Islet precursor cell (in vitro differentiated cells): ENCODE measurements around the gene BANF2.

Source experiments
- DNase-seq: peaks from one replicate; pipeline ENCODE4 v3.0.0-alpha.2; 2018

BANF2 gene

GRCh38 chr20:17664025-17664633 lies 35.6 kb upstream of the BANF2 start:
- DNase-seq = no peak

GRCh38 chr20:17665756-17666155 lies 34.0 kb upstream of the BANF2 start:
- no peak for DNase-seq

GRCh38 chr20:17666481-17666880 lies 33.3 kb upstream of the BANF2 start:
- DNase-seq = no peak

GRCh38 chr20:17667445-17667844 lies 32.3 kb upstream of the BANF2 start:
- no peak for DNase-seq

GRCh38 chr20:17668432-17668831 lies 31.3 kb upstream of the BANF2 start:
- no peak for DNase-seq

GRCh38 chr20:17669306-17669931 lies 30.3 kb upstream of the BANF2 start:
- no peak for DNase-seq

- no peak for DNase-seq
Observed at GRCh38 chr20:17671011-17671410, 28.8 kb upstream of the BANF2 start.

- no peak for DNase-seq
Observed at GRCh38 chr20:17671565-17671964, 28.2 kb upstream of the BANF2 start.

- DNase-seq = no peak
Observed at GRCh38 chr20:17673084-17673483, 26.7 kb upstream of the BANF2 start.

GRCh38 chr20:17674722-17675518 lies 24.8 kb upstream of the BANF2 start:
- no peak for DNase-seq

GRCh38 chr20:17675519-17676377 lies 24.0 kb upstream of the BANF2 start:
- no peak for DNase-seq

GRCh38 chr20:17676378-17676759 lies 23.4 kb upstream of the BANF2 start:
- no peak for DNase-seq

- no peak for DNase-seq
Observed at GRCh38 chr20:17676942-17677341, 22.8 kb upstream of the BANF2 start.

- no peak for DNase-seq
Observed at GRCh38 chr20:17678295-17678694, 21.5 kb upstream of the BANF2 start.

- no peak for DNase-seq
Observed at GRCh38 chr20:17678886-17679285, 20.9 kb upstream of the BANF2 start.

GRCh38 chr20:17679941-17680835 lies 19.6 kb upstream of the BANF2 start:
- DNase-seq = peak; percentile 83

- DNase-seq = peak; percentile 86
Observed at GRCh38 chr20:17680836-17681725, 18.7 kb upstream of the BANF2 start.

- no peak for DNase-seq
Observed at GRCh38 chr20:17681726-17682102, 18.1 kb upstream of the BANF2 start.

GRCh38 chr20:17682103-17682888 lies 17.5 kb upstream of the BANF2 start, which contains the start of gene RRBP1:
TSS of gene RRBP1 (minus strand) at chr20:17682242. CDS start at chr20:17660507, 21,735 bp downstream.
- DNase-seq = peak; percentile 99

GRCh38 chr20:17682889-17683198 lies 16.9 kb upstream of the BANF2 start:
- DNase-seq = no peak
